Astrocyte (in vitro differentiated cells and primary cell): Measurements from ENCODE around the gene ME1. TPM values are rescaled to one million over a fixed set of nuclear protein-coding genes. Genes with fewer than 3 reads are reported as not detected.
A peak's percentile ranks its signal among the peaks of the same experiment; 100 is the strongest.

Experiments
- DNase-seq: peaks from one replicate; pipeline ENCODE4 v3.0.0-alpha.2; 2010; ENCODE audit warnings: low read depth
- FAIRE-seq: peaks from 2 replicates; lab custom pipeline; 2011; peaks lifted over from hg19 to GRCh38; lab: Jason Lieb, UNC
- H2AFZ ChIP-seq: 2 replicates; pipeline ENCODE4 v1.6.0; 2012; ENCODE audit warnings: low read depth, low read length, inconsistent platforms
- H3K27ac ChIP-seq: 2 replicates; pipeline ENCODE4 v1.5.1; 2011; ENCODE audit warnings: low read depth, low read length, inconsistent platforms
- H3K27me3 ChIP-seq: 2 replicates; pipeline ENCODE4 v1.6.0; 2011; ENCODE audit warnings: low read length, inconsistent platforms; ENCODE audit not compliant: insufficient read depth
- H3K36me3 ChIP-seq: 2 replicates; pipeline ENCODE4 v1.5.1; 2011; ENCODE audit warnings: low read length, inconsistent platforms; ENCODE audit not compliant: insufficient read depth
- H3K4me1 ChIP-seq: 2 replicates; pipeline ENCODE4 v1.5.1; 2011; ENCODE audit warnings: low read length, inconsistent platforms; ENCODE audit not compliant: insufficient read depth
- H3K4me2 ChIP-seq: 2 replicates; pipeline ENCODE4 v1.6.0; 2012; ENCODE audit warnings: low read length, inconsistent platforms
- H3K4me3 ChIP-seq: 2 replicates; pipeline ENCODE4 v1.5.1; 2011; ENCODE audit warnings: low read depth, mild to moderate bottlenecking, low read length, inconsistent platforms; ENCODE audit not compliant: insufficient read depth
- H3K79me2 ChIP-seq: 2 replicates; pipeline ENCODE4 v1.6.0; 2012; ENCODE audit warnings: mild to moderate bottlenecking, low read length, inconsistent platforms; ENCODE audit not compliant: insufficient read depth
- H3K9ac ChIP-seq: 2 replicates; pipeline ENCODE4 v1.6.0; 2012; ENCODE audit warnings: mild to moderate bottlenecking, low read length, inconsistent platforms
- H3K9me3 ChIP-seq: 2 replicates; pipeline ENCODE4 v1.5.1; 2012; ENCODE audit warnings: low read depth, mild to moderate bottlenecking, low read length, inconsistent platforms; ENCODE audit not compliant: insufficient read depth
- H4K20me1 ChIP-seq: 2 replicates; pipeline ENCODE4 v1.6.0; 2012; ENCODE audit warnings: low read length, inconsistent platforms; ENCODE audit not compliant: insufficient read depth
- H3K27ac Mint-ChIP-seq: one replicate; pipeline ENCODE4 v1.8.0; 2021; ENCODE audit warnings: mild to moderate bottlenecking, mixed read lengths; ENCODE audit not compliant: unreplicated experiment
- H3K27me3 Mint-ChIP-seq: one replicate; pipeline ENCODE4 v1.8.0; 2021; ENCODE audit warnings: low read depth, mixed read lengths; ENCODE audit not compliant: unreplicated experiment
- H3K36me3 Mint-ChIP-seq: one replicate; pipeline ENCODE4 v1.8.0; 2021; ENCODE audit warnings: low read depth, mixed read lengths; ENCODE audit not compliant: unreplicated experiment
- H3K4me1 Mint-ChIP-seq: one replicate; pipeline ENCODE4 v1.8.0; 2021; ENCODE audit warnings: low read depth, mixed read lengths; ENCODE audit not compliant: unreplicated experiment
- H3K4me3 Mint-ChIP-seq: one replicate; pipeline ENCODE4 v1.8.0; 2021; ENCODE audit warnings: mild to moderate bottlenecking, moderate library complexity, mixed read lengths; ENCODE audit not compliant: unreplicated experiment
- H3K9me3 Mint-ChIP-seq: one replicate; pipeline ENCODE4 v1.8.0; 2021; ENCODE audit warnings: mild to moderate bottlenecking, mixed read lengths; ENCODE audit not compliant: unreplicated experiment
- EZH2 ChIP-seq: IDR thresholded peaks from 2 replicates; pipeline ENCODE4 v1.6.1; 2012; ENCODE audit warnings: mild to moderate bottlenecking, low read length, inconsistent platforms; ENCODE audit not compliant: insufficient read depth
- total RNA-seq: library from RNA; stranded (reverse); gene quantifications from 2 replicates; pipeline ENCODE4 v1.2.1, GENCODE V29; 2021
- TF ChIP-seq, protein P1 (sequence below): IDR thresholded peaks from 2 replicates; pipeline ENCODE4 v1.5.1; 2011; ENCODE audit warnings: low read depth, mild to moderate bottlenecking, inconsistent platforms, low read length, moderate library complexity; ENCODE audit not compliant: insufficient read depth

ME1 gene
- total RNA-seq, 1 donor from 2014 or later, result 38.5 TPM

DNA sequence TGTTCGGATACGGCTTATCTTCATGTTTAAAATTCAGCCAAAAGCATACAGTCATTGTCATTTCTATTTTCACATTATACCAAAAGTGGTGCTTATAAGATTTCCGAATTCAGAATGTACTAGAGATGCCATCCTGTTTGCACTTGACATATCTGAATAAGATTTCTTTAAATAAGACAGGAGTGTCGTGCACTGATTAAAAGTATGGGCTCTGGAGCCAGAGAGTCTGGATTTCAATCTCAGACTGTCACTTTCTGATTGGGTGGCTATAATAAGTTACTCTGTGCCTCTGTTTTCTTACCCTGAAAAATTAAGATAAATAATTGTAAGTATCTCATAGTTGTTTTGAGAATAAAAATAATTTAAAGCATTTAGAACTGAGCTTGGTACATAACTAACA is 144.9 kb downstream of the ME1 start:
- H3K4me3 ChIP-seq, result no peak overlapping the region
- H3K27ac Mint-ChIP-seq, result no peak overlapping the region

GRCh38 chr6:83273596-83273995 is 157.3 kb downstream of the ME1 start:
- no peak overlapping the region for H3K9ac ChIP-seq
- H3K27me3 Mint-ChIP-seq, result no peaks in the 10 kb centered on the region
- no peaks in the 10 kb centered on the region for H3K36me3 ChIP-seq
- H3K27ac Mint-ChIP-seq, result no peak overlapping the region
- H3K9me3 Mint-ChIP-seq, result no peaks in the 10 kb centered on the region
- no peak overlapping the region for H3K4me3 ChIP-seq
- no peaks in the 10 kb centered on the region for H4K20me1 ChIP-seq
- H3K36me3 Mint-ChIP-seq, result peaks cover 4% of the 10 kb centered on the region
- H3K9me3 ChIP-seq, result no peaks in the 10 kb centered on the region
- peak; percentile 7 for DNase-seq
- H3K79me2 ChIP-seq, result no peaks in the 10 kb centered on the region
- peaks cover 8% of the 10 kb centered on the region for H3K4me1 Mint-ChIP-seq
- no peak for TF ChIP-seq EZH2
- TF ChIP-seq, protein P1, sequence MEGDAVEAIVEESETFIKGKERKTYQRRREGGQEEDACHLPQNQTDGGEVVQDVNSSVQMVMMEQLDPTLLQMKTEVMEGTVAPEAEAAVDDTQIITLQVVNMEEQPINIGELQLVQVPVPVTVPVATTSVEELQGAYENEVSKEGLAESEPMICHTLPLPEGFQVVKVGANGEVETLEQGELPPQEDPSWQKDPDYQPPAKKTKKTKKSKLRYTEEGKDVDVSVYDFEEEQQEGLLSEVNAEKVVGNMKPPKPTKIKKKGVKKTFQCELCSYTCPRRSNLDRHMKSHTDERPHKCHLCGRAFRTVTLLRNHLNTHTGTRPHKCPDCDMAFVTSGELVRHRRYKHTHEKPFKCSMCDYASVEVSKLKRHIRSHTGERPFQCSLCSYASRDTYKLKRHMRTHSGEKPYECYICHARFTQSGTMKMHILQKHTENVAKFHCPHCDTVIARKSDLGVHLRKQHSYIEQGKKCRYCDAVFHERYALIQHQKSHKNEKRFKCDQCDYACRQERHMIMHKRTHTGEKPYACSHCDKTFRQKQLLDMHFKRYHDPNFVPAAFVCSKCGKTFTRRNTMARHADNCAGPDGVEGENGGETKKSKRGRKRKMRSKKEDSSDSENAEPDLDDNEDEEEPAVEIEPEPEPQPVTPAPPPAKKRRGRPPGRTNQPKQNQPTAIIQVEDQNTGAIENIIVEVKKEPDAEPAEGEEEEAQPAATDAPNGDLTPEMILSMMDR, result no peak
- H3K27ac ChIP-seq, result no peak overlapping the region
- H3K27me3 ChIP-seq, result peaks cover 3% of the 10 kb centered on the region
- H3K4me3 Mint-ChIP-seq, result no peak overlapping the region
- no peak overlapping the region for H2AFZ ChIP-seq
- H3K4me1 ChIP-seq, result peaks cover 14% of the 10 kb centered on the region
- no peak overlapping the region for H3K4me2 ChIP-seq
- no peak for FAIRE-seq

More for the DNA sequence above, 144.9 kb downstream of the ME1 start:
- no peak for TF ChIP-seq EZH2
- TF ChIP-seq, protein P1, result no peak
- Histone ChIP-seq H3K27me3 (no peaks in the 10 kb centered on the region), H3K4me1 (no peaks in the 10 kb centered on the region), H3K36me3 (no peaks in the 10 kb centered on the region), H3K9me3 (no peaks in the 10 kb centered on the region), H3K9ac (no peak overlapping the region), H2AFZ (no peak overlapping the region), H3K27ac (no peak overlapping the region), H4K20me1 (peaks cover 6% of the 10 kb centered on the region), H3K79me2 (no peaks in the 10 kb centered on the region), H3K4me2 (no peak overlapping the region)
- Mint-ChIP-seq H3K9me3 (peaks cover 2% of the 10 kb centered on the region), H3K4me1 (no peaks in the 10 kb centered on the region), H3K27me3 (no peaks in the 10 kb centered on the region), H3K4me3 (no peak overlapping the region), H3K36me3 (peaks cover 10% of the 10 kb centered on the region)
- DNase-seq (no peak), FAIRE-seq (no peak)

GRCh38 chr6:83270971-83271719 is 159.7 kb downstream of the ME1 start:
- Histone ChIP-seq H3K4me1 (peaks cover 14% of the 10 kb centered on the region), H4K20me1 (no peaks in the 10 kb centered on the region), H3K4me3 (no peak overlapping the region), H3K27me3 (peaks cover 3% of the 10 kb centered on the region), H2AFZ (no peak overlapping the region), H3K79me2 (no peaks in the 10 kb centered on the region), H3K36me3 (no peaks in the 10 kb centered on the region), H3K27ac (peak overlapping the region; percentile 6), H3K9ac (no peak overlapping the region), H3K4me2 (peak overlapping the region; percentile 54), H3K9me3 (no peaks in the 10 kb centered on the region)
- DNase-seq (peak; percentile 94), FAIRE-seq (peak; percentile 93)
- Mint-ChIP-seq H3K36me3 (peaks cover 4% of the 10 kb centered on the region), H3K27ac (no peak overlapping the region), H3K27me3 (no peaks in the 10 kb centered on the region), H3K4me1 (peaks cover 11% of the 10 kb centered on the region), H3K9me3 (no peaks in the 10 kb centered on the region), H3K4me3 (no peak overlapping the region)
- TF ChIP-seq, protein P1, result no peak
- TF ChIP-seq EZH2, result no peak
